Measurements from ENCODE around the gene NUP98.

GRCh38 chr11:3737386-3737933 is 59.9 kb downstream of the NUP98 start:
- no peak for TF ChIP-seq POLR2AphosphoS5 (IDR thresholded peaks at IDR 0.05; ENCODE audit: low read depth, low read length)
- no peak for TF ChIP-seq POLR2A (IDR thresholded peaks at IDR 0.05; ENCODE audit: low read depth, low read length)
- no peak for TF ChIP-seq TAF1 (IDR thresholded peaks at IDR 0.05; ENCODE audit: low read depth, low read length)
- no peak for TF ChIP-seq POU2F2 (IDR thresholded peaks at IDR 0.05; ENCODE audit: low read depth, low read length)

Data from GM12891 (cell line).